ENCODE results near the gene IFT81. TPM values are rescaled to one million over a fixed set of nuclear protein-coding genes. Genes with fewer than 3 reads are reported as not detected.

Gene IFT81
- total RNA-seq, 2 experiments from 2014 or later: 1.7 to 2.2 TPM

GRCh38 chr12:110093631-110094311, 30.4 kb upstream of the IFT81 start:
- intact Hi-C loops (cut with micrococcal nuclease): no loop called here
- Mint-ChIP-seq H3K27me3 (ENCODE audit: low read depth) (peaks cover 2% of the 10 kb centered on the region), H3K4me1 (ENCODE audit: low read depth) (no peaks in the 10 kb centered on the region), H3K4me3 (no peak overlapping the region), H3K27ac (no peak overlapping the region), H3K9me3 (no peaks in the 10 kb centered on the region), H3K36me3 (ENCODE audit: low read depth) (no peaks in the 10 kb centered on the region)
- DNase-seq: no peak
- CTCF ChIA-PET: no interaction called here

DNA sequence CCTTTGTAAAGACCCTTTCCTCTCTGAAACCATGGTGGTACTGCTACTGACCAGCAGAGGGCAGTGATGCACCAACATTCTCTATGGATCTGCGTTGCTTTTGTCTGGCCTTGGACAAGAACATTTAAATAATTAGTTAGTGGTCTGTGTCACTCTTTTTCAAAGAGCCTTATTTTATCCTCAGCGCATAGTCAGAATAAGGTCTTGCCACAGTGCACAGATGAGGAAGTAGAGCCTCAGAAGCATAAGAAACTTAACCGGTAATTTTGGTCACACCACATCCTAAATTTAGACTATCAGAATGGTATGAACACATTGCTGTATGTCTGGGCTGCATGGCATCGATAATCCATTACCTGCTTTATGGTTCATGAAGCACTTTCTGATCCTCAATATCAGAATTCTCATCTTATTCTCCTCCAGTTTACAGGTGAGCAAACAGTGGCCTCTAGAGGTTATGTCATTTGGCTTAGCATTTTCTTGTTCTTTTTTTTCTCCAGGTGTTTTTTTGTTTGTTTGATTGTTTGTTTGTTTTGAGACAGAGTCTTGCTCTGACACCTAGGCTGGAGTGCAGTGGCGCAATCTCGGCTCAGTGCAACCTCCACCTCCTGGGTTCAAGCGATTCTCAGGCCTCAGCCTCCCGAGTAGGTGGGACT, 23.7 kb upstream of the IFT81 start:
- Mint-ChIP-seq H3K27me3 (ENCODE audit: low read depth) (no peaks in the 10 kb centered on the region), H3K36me3 (ENCODE audit: low read depth) (no peaks in the 10 kb centered on the region), H3K4me3 (no peak overlapping the region), H3K9me3 (no peaks in the 10 kb centered on the region), H3K4me1 (ENCODE audit: low read depth) (peaks cover 6% of the 10 kb centered on the region), H3K27ac (no peak overlapping the region)
- CTCF ChIA-PET: interaction anchor here (0.6 to 2.3 kb wide), 19 partner anchors 11 to 356 kb away, joined by 3 to 24 read pairs (median 4); no protein-coding TSS in a partner anchor
- peak; percentile 77 for DNase-seq
- intact Hi-C loops (cut with micrococcal nuclease): loop anchor here (1.0 to 5.0 kb wide), 8 partner anchors 145 to 787 kb away; no protein-coding TSS in a partner anchor

- CTCF ChIA-PET: interaction anchor here (0.5 to 2.0 kb wide), 16 partner anchors 13 to 500 kb away, joined by 3 to 24 read pairs (median 4); partner anchors contain the start of gene FAM216A
- H3K36me3 Mint-ChIP-seq (ENCODE audit: low read depth): no peaks in the 10 kb centered on the region
- DNase-seq: peak; percentile 64
- H3K4me1 Mint-ChIP-seq (ENCODE audit: low read depth): peaks cover 6% of the 10 kb centered on the region
- H3K27ac Mint-ChIP-seq: no peak overlapping the region
- H3K4me3 Mint-ChIP-seq: no peak overlapping the region
- H3K9me3 Mint-ChIP-seq: no peaks in the 10 kb centered on the region
- intact Hi-C loops (cut with micrococcal nuclease): loop anchor here (5.0 kb wide), 2 partner anchors 250 to 785 kb away; no protein-coding TSS in a partner anchor
- no peaks in the 10 kb centered on the region for H3K27me3 Mint-ChIP-seq (ENCODE audit: low read depth)
Observed at GRCh38 chr12:110102255-110102654, 21.9 kb upstream of the IFT81 start.

DNA sequence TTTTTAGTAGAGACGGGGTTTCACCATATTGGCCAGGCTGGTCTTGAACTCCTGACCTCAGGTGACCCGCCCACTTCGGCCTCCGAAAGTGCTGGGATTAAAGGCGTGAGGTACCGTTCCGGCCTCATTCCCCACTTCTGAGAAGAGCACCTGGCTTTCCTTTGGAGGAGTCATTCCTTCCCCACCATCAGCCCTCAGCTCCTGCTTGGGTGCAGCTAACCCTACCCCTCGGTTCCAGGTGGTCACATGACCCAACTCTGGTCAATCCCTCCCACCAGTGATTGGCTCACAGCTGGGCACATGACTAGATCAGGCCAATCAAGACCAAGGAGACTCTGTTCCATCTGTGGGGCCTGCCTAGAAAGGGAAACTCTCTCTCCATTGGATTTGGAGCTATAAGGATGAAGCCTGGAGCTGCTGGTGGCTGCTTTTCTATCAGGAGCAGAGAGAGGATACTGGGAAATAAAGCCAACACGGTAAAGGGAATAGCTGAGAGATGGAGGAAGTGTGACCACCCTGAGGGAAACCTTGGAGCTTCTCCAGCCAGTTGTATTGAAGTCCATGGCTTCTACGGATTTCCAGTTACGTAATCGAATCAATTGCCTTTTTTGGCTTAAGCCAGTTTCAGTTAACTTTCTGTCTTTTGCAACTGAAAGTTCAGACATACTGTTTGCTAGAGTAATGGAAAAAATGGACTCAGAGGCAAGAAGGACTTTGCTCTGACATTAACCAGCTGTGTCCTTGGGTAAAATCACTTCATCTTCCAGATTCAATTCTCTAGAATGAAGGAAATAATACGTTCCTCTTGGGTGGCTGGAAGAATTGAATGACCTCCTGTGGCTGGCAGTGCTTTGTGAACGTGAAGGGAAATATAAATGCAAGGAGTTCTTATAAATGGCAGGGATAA, 19.7 kb upstream of the IFT81 start:
- no peaks in the 10 kb centered on the region for H3K9me3 Mint-ChIP-seq
- no peaks in the 10 kb centered on the region for H3K36me3 Mint-ChIP-seq (ENCODE audit: low read depth)
- H3K27ac Mint-ChIP-seq: no peak overlapping the region
- peaks cover 6% of the 10 kb centered on the region for H3K4me1 Mint-ChIP-seq (ENCODE audit: low read depth)
- no peak overlapping the region for H3K4me3 Mint-ChIP-seq
- no peak for DNase-seq
- no peaks in the 10 kb centered on the region for H3K27me3 Mint-ChIP-seq (ENCODE audit: low read depth)
- intact Hi-C loops (cut with micrococcal nuclease): loop anchor here (5.0 kb wide), 2 partner anchors 248 to 783 kb away; no protein-coding TSS in a partner anchor
- CTCF ChIA-PET: interaction anchor here (1.0 to 2.1 kb wide), 4 partner anchors 13 to 327 kb away, joined by 3 to 11 read pairs (median 3); no protein-coding TSS in a partner anchor

DNA sequence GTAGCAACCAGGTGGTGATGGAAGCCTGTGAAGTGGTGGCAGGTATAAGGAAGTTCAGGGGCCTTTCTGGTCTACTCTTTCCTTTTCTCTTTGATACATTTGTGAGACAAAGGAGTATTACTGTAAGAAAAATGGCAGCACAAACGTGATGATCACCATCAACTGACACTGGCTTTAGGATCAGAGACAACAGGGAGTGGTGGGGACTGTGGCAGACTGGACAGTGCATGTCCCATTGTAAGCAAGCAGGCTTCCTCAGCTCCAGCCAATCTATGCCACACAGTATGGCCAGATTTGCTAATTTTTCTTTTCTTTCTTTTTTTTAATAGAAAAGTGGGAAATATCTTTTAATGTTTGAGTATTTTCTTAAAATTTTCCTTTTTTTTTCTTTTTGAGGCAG, 19.0 kb upstream of the IFT81 start:
- Mint-ChIP-seq H3K9me3 (no peaks in the 10 kb centered on the region), H3K27ac (no peak overlapping the region), H3K36me3 (ENCODE audit: low read depth) (no peaks in the 10 kb centered on the region), H3K27me3 (ENCODE audit: low read depth) (no peaks in the 10 kb centered on the region), H3K4me3 (no peak overlapping the region), H3K4me1 (ENCODE audit: low read depth) (peaks cover 5% of the 10 kb centered on the region)
- DNase-seq: no peak
- intact Hi-C loops (cut with micrococcal nuclease): no loop called here
- CTCF ChIA-PET: interaction anchor here (1.1 to 2.1 kb wide), 2 partner anchors 14 to 326 kb away, joined by 3 to 11 read pairs; no protein-coding TSS in a partner anchor

- no peaks in the 10 kb centered on the region for H3K9me3 Mint-ChIP-seq
- H3K27me3 Mint-ChIP-seq (ENCODE audit: low read depth): no peaks in the 10 kb centered on the region
- DNase-seq: no peak
- intact Hi-C loops (cut with micrococcal nuclease): no loop called here
- no peak overlapping the region for H3K27ac Mint-ChIP-seq
- CTCF ChIA-PET: interaction anchor here (2.1 kb wide), 1 partner anchor 325 kb away, joined by 11 read pairs; no protein-coding TSS in a partner anchor
- H3K36me3 Mint-ChIP-seq (ENCODE audit: low read depth): no peaks in the 10 kb centered on the region
- H3K4me3 Mint-ChIP-seq: no peak overlapping the region
- no peaks in the 10 kb centered on the region for H3K4me1 Mint-ChIP-seq (ENCODE audit: low read depth)
Observed at GRCh38 chr12:110105986-110106385, 18.2 kb upstream of the IFT81 start.

DNA sequence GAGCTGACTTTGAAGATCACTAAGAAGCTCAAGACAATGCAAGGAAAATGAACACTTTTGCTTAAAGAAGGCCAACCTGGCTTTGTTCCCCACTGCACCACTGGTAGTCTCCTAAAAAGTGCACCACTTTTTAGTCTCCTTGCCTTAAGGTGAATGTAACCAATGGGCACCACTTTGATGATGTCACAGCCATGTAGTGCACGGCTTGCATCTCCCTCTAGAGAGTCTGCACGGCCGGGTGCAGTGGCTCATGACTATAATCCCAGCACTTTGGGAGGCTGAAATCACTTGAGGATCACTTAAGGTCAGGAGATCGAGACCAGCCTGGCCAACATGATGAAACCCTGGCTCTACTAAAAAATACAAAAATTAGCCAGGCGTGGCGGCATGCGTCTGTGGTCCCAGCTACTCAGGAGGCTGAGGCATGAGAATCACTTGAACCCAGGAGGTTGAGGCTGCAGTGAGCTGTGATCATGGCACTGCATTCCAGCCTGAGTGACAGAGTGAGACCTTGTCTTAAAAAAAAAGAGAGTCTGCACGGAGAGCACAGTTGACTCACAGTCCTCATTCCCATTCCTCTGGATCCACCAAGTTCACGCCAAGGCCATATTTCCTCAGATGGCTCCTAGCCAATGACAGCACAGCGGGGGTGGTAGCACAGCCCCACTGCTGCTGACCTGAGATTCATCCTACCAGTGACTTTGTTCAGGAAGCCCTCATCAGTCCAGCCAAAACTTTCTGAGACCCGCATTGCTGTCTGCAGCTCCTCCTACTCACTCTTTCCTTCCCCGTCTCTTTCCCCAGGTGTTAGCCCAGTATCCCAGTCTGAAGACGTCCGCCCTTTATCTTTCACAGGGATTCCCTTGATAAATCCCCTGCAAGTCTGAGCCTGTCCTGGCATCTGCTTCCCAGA, 16.5 kb upstream of the IFT81 start:
- H3K4me1 Mint-ChIP-seq (ENCODE audit: low read depth): no peaks in the 10 kb centered on the region
- H3K4me3 Mint-ChIP-seq: no peak overlapping the region
- CTCF ChIA-PET: no interaction called here
- intact Hi-C loops (cut with micrococcal nuclease): no loop called here
- no peaks in the 10 kb centered on the region for H3K36me3 Mint-ChIP-seq (ENCODE audit: low read depth)
- H3K9me3 Mint-ChIP-seq: no peaks in the 10 kb centered on the region
- no peak for DNase-seq
- no peaks in the 10 kb centered on the region for H3K27me3 Mint-ChIP-seq (ENCODE audit: low read depth)
- H3K27ac Mint-ChIP-seq: no peak overlapping the region

GRCh38 chr12:110108309-110109036, 15.7 kb upstream of the IFT81 start:
- no peaks in the 10 kb centered on the region for H3K4me1 Mint-ChIP-seq (ENCODE audit: low read depth)
- no peak overlapping the region for H3K27ac Mint-ChIP-seq
- H3K36me3 Mint-ChIP-seq (ENCODE audit: low read depth): no peaks in the 10 kb centered on the region
- no peak for DNase-seq
- no peaks in the 10 kb centered on the region for H3K27me3 Mint-ChIP-seq (ENCODE audit: low read depth)
- H3K9me3 Mint-ChIP-seq: no peaks in the 10 kb centered on the region
- CTCF ChIA-PET: no interaction called here
- no peak overlapping the region for H3K4me3 Mint-ChIP-seq
- intact Hi-C loops (cut with micrococcal nuclease): no loop called here

GRCh38 chr12:110109037-110109836, 14.9 kb upstream of the IFT81 start:
- no peaks in the 10 kb centered on the region for H3K27me3 Mint-ChIP-seq (ENCODE audit: low read depth)
- intact Hi-C loops (cut with micrococcal nuclease): no loop called here
- no peak for DNase-seq

DNA sequence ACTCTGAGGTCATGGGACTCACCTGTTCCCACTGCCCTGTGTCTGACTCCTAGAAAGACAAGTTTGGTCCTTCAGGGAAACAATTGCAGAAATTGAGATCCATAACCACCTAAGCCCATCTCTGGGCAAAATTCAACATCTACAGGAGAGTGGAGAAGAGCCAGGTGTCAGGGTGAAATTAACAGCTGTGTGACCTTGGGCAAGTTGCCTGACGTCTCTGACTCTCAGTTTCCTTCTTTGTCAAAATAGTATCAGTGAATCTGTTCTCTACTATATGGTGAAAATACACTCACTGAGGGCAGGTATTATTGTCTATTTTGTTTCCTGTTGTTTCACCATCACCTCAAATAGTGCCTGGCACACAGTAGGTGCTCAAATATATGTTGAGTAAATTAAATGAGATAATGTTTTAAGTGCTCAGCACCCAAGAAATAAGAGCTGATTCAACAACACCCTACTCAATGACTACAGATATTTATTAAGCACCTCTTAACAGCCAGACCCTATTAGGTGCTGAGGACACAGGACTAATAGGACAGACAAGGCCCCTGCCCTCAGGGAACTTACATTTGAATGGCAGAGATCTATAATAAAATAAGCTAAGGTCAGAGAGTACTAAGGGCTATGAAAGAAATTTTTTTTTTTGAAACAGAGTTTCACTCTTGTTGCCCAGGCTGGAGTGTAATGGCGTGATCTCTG, 14.2 kb upstream of the IFT81 start:
- CTCF ChIA-PET: interaction anchor here (0.6 kb wide), 1 partner anchor 28 kb away, joined by 4 read pairs; no protein-coding TSS in a partner anchor
- intact Hi-C loops (cut with micrococcal nuclease): no loop called here

More at GRCh38 chr12:110109037-110109836, 14.9 kb upstream of the IFT81 start:
- H3K4me3 Mint-ChIP-seq: no peak overlapping the region
- H3K27ac Mint-ChIP-seq: no peak overlapping the region
- CTCF ChIA-PET: no interaction called here
- H3K36me3 Mint-ChIP-seq (ENCODE audit: low read depth): no peaks in the 10 kb centered on the region
- no peaks in the 10 kb centered on the region for H3K9me3 Mint-ChIP-seq
- H3K4me1 Mint-ChIP-seq (ENCODE audit: low read depth): no peaks in the 10 kb centered on the region

More for the DNA sequence above, 14.2 kb upstream of the IFT81 start:
- Mint-ChIP-seq H3K9me3 (no peaks in the 10 kb centered on the region), H3K36me3 (ENCODE audit: low read depth) (no peaks in the 10 kb centered on the region), H3K27me3 (ENCODE audit: low read depth) (no peaks in the 10 kb centered on the region), H3K4me1 (ENCODE audit: low read depth) (no peaks in the 10 kb centered on the region), H3K4me3 (no peak overlapping the region), H3K27ac (no peak overlapping the region)
- no peak for DNase-seq

Data from activated naive CD4-positive, alpha-beta T cell treated with anti-CD3 and anti-CD28 coated beads for 36 hours (primary cell).